SKM-1 (cell line): ENCODE data around the gene EZR.

Experiments used
- DNase-seq: peaks from one replicate; lab custom pipeline; 2025; ENCODE audit not compliant: unreplicated experiment; lab: John Stamatoyannopoulos, UW

Gene EZR

DNA sequence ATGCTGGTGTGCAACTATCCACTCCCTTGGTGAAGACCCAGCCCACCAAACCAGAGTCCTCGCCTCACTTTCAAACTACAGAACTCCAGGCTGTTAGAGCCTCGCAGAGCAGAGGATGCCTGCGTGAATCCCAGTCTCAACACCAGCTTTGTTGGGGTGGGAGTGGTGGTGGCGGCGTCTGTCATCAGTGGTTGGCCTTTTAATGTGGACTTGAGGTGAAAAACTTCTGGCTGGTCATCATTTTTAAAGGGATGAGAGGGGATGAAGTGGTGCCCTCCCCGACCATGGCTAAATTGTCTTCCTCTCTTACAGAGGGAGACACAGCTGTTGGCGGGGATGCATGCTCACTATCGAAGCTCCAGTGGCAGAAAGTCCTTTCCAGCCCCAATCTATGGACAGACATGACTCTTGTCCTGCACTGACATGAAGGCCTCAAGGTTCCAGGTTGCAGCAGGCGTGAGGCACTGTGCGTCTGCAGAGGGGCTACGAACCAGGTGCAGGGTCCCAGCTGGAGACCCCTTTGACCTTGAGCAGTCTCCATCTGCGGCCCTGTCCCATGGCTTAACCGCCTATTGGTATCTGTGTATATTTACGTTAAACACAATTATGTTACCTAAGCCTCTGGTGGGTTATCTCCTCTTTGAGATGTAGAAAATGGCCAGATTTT, 54.9 kb downstream of the EZR start:
- DNase-seq = no peak

DNA sequence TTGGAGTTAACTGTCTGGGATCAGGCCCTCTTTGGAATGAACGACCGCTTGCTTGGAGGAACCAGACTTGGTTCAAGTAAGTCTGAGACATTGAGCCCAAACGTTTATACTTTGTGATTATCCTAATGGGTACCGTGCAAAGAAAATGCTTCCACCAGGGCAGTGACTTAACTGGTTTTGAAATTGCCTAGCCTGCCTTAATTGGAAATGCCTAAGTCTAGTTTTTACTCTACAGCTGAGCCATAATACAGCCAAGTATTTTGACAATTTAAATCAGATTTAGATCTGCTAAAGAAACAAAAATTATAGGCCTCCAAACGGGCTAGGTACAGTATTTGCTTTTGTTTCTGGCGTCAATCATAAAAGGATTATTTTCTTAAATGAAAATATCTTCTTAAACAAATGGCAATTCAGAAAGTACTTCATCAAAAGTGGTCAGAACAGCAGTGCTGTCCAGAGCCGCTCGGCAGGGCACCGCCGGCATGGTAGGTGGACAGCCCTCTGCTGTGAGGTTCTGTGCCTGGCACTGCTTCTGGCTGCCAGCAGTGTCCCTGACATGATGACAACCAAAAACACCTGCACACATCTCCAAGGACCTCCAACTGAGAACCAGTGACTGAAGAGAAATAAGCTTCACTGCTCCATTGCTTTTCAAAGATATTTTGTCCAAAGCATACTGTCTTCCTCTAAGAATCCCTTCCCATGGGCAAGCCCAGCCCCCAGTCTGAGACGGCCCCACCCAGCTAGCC, 55.6 kb downstream of the EZR start:
- no peak for DNase-seq

DNA sequence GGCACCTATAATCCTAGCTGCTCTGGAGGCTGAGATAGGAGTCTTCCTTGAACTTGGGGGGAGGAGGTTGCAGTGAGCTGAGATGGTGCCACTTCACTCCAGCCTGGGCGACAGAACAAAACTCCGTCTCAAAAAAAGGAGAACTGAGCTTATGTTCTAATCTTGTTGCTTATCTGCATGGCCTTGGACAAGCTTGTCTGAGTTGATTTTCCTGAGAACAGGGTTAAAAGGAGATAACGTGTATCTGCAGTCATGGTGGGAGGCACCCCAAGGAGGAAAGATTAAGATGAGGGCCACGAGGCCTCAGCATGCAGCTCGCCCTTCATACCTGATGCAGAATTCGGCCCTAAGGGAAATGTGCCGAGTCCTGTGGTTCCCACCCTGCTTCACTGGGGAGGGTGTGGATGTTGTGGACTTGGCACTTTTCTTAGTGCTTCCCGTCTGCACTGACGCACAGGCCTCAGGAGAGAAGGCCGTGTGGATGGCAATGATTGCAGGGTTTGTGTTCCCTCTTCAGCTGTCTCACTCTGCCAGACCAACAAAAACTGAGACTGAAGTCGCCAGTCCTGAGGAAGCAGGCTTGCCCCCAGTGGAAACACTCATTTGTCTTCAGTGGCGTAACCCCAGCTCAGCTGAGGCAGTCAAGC, 56.3 kb downstream of the EZR start:
- no peak for DNase-seq

DNA sequence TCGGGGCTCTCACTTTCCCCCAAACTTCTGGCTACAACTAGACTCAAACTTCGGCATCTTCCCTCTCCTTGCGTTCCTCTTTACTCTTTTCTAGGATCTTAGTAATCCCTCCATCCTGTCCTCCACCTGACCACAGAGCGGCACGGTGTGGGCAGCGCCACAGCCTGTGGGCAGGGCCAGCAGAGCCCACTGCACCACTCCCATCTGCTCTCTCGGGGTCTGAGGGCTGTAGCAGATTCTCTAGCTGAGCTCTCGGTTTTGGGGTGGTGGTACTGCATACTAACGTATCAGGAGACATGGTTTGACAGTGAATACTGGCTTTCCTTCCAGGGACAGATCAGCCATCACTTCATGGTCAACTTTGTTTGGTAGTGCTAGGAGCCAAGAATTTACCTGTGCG, 57.4 kb downstream of the EZR start:
- no peak for DNase-seq

DNA sequence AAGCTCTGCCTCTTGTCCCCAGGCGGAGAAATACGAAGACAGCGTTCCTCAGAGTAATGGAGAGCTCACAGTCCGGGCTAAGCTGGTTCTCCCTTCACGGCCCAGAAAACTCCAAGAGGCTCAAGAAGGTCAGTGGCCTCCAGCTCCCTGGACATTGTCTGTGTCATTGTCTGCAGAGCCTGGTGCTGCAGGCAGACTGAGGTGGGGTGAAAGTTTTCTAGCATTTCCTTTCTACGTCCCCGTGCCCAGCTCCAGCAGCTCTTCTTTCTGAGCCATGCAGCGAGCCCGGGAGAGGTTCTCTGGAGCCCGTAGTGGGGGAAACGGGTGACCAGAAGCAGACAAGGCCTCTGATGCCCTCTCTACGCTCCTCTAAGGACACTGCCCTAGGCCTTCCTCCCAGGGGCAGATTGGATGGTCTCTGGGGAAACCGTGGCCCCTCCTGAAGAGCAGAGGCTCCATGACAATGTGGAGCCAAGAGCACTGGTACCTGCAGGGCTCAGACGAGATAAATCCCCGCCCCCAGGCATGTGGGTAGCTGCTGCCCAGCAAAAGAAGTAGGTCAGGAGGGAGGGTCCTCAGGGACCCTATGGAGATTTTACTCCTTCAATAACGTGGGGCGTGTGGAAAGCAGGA, 58.4 kb downstream of the EZR start:
- no peak for DNase-seq

DNA sequence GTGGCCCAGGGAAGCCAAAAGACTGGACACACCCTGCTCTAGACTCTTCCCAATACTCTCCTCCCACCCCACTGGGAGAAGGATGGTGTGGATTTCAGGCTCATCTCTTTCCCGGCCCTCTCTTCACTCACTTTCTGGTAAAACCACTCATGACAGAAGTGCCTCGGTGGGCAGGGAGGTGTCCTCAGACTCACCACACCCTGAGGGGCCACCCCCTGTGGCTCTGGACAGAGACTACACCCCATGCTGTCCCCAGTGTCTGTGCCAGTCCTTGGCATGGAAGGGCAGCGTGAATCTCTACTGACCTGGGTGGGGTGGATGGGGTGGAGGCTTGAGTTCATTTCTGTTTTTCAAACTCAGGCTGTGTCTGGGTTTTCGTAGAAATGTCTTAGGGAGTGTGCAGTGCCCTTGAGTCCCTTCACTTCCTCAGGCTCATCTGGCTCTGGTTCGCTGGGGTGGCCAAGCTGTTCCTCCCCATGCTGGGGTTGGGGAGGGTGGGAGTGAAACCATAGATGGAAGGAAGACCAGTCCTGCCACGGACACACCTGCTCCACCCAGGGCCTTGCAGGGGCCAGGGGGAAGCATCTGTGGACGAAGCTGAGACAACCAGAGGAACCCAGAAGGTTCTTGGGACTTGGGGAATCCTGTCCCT, 59.1 kb downstream of the EZR start:
- no peak for DNase-seq

DNA sequence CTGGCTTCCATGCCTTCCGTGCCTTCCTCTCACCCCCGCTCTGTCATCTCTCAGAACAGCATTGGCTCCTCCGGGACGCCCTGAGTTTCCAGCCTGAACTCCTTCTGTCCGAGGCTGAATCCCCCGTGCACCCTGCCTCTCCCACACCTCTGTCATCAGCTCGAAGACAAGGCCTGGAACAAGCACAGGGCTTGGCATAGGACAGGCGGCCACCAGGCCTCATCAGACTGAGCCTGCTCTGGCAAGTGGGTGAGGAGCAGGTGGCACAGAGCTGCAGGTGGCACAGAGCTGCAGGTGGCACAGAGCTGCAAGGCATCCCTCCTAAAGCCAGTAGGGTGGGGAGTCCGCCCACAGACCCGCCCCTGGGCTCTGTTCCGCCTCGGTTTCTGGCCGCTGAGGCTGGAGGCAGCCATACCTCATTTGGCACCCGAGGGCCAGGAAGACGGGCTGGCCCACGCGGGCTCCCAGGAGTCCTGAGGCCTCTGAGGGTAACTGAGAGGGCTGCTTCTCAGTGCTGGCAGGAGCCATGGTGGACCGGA, 60.2 kb downstream of the EZR start:
- DNase-seq = no peak

DNA sequence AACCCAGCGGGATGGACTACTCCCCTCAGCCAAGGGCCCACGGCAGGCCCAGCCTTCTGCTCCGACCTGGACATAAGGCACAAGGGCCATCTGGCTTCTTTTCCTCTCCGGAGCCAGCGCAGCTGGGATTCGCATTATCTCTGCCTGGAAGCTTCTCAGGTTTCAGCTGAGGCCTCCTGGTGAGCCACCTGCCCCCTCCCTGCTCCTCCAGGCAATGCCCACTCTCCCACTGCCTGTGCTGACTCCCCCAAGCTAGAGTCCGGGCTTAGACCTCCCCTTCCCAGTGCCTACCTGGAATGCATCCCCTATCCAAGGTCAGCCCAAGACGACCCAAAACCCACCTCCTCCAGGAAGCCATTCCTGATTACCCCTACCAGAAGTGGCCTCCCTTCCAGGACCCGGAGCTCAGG, 60.7 kb downstream of the EZR start:
- DNase-seq = no peak

DNA sequence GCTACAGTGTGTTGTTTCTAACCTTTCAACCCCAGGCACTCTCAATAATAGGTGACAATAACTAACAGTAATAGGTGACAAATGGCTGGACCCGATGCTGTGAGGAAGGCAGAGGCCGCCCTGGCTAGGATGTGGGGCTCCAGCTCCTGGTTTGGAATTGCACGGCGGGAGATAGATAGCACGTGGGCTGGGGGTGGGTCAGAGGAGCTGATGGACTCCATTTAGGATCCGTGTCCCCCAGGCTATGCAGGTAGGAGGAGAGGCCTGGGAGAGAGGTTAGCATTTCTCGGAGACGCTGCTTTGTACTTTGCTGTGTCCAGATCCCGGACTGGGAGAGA, 61.4 kb downstream of the EZR start:
- DNase-seq = no peak

DNA sequence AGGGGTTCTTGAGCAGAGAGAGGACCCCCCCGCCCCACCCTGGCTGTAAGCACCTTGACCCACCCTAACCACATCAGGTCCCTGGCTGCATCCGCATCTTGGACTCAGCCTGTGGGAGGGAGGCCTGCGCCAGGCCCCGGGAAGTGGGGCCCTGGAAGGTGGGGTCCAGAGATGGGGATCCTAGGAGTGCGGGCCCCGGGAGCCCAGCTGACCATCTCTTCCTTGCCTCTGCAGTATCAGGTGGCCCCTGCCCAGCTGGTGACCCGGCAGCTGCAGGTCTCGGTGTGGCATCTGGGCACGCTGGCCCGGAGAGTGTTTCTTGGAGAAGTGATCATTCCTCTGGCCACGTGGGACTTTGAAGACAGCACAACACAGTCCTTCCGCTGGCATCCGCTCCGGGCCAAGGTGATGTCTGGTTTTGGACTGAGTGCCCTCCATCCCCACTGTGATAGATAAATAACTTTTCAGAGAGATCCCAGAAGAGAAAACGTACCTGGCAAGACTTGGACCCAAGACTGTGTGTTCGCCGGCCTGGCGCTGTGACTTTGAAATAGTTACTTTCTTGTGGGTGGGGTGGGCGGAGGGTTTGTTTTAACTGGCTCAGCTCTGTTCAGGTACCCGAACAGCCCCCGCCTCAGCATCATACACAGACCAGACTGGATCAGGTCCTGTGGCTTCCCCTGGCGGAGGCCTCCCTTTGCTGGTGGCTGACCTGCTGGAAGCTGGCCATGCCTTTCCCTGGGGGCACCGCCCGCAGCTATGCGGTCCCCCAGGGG, 62.0 kb downstream of the EZR start:
- no peak for DNase-seq

DNA sequence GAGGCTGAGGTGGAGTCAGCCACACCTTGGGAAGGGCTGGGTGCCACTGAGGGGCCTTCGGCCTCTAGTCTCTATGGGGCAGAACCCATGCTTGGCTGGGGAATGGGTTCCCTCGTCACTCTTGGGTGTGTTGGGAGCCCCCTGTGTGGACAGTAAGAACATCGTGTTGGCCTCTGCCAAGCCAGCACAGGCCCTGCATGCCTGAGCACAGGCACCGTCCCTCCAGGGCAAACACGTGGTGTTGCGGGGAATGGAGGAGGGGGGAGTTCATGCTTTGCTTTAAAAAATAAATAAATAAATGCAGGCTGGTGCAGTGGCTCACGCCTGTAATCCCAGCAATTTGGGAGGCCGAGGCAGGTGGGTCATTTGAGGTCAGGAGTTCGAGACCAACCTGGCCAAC, 63.0 kb downstream of the EZR start:
- no peak for DNase-seq

DNA sequence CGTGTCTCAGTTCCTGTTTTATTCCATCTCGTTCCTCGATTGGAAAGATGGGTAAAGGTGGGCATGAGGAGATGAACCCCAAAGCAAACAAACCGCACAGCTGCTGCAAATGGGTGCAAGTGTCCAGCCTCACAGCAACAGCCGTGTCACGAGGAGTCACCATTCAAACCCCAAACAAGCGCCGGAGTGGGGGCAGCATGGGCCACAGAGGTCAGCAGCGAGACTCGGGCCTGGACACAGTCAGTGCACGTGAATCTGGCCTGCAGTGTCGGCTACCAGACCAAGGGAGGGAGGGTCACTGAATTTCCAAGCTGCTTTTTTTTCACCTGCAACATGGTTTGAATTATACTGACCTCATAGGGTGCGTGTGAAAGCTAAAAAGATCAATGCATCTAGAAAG, 63.5 kb downstream of the EZR start:
- no peak for DNase-seq

DNA sequence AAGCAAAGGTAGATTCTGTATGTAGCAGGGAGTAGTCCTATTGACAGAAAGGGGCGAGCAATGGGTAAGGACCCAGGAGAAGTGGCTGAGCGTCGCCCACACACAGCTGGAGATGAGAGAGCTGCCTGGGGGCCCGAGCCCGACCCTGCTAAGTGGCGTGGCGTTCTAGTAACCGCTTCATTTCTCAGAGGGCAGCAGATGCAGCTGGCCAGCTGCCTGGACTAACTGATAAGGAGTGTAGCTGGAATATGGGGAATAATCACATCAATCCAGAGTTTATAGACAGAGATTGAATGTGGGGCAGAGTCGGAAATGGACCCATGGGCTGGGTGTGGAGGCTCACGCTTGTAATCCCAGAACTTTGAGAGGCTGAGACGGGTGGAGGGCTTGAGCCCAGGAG, 64.4 kb downstream of the EZR start:
- DNase-seq = no peak

DNA sequence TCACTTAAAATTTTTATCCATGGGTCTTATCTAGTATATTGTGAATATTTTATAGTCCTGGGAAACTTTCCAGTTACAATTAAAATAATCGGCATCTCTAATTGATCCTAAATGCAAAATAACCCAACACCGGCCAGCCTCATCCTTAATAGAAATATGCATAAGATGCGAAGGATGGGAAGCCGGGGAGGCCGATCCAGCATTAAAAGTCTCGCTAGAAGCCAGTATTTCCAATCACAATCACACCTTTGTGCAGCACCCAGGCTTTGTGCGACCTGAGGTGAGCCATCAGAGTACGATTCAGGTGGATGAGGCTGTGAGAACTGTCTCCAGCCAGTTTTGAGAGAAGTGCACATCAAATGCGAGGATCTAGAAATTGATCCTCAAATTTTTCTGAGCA, 65.4 kb downstream of the EZR start:
- DNase-seq = no peak

DNA sequence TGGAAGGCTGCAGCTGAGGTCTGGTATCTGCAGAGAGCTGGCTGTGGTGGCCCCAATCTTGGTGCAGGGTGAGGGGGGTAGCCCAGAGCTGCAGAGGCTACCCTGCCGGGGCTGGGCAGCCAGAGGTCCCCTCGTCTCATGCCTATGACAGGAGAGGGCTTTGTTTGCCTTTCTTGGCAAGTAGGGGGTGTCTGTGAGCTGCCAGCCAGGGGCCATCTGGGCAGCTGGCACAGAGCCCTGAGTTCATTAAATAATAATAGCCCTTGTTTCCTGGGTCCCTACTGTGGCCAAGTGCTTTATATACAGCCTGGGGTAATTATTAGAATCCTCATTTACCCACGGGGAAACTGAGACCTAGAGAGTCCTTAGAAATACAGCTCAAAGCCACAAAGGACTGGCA, 66.6 kb downstream of the EZR start:
- DNase-seq = no peak

DNA sequence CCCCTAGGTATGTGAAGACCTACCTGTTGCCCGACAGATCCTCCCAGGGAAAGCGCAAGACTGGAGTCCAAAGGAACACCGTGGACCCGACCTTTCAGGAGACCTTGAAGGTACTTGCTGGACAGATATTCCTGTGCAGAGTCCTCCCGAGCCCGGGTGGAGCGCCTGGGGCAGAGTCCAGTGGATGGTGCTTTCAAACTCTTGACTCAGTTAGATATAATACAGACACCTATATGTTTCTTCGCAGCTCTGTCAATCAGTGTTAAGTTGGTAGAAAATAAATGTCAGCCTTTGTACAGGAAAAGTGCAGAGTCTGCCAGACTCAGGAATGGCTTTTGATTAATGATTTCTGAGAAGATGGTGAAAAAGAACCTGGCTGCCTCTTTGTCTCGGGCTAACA, 67.2 kb downstream of the EZR start:
- DNase-seq = no peak

DNA sequence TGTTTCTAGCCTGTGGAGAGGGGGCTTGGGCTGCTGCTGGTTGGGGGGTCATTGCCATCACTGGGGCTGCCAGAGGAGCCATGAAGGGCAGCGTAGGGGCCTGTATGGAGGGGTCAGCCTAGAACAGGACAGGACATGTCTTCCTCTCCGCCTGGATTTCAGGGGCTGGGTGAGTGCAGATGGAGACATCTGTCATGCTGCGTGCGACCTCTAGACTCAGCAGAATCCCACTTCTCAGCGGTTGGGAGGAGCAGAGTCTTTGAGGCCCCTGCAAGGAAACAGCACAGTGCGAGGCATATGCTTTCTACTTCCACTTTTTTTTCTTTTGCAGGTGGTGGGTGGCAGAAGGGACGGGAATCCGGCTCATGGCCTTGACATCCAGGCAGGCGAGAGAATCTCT, 67.9 kb downstream of the EZR start:
- no peak for DNase-seq

DNA sequence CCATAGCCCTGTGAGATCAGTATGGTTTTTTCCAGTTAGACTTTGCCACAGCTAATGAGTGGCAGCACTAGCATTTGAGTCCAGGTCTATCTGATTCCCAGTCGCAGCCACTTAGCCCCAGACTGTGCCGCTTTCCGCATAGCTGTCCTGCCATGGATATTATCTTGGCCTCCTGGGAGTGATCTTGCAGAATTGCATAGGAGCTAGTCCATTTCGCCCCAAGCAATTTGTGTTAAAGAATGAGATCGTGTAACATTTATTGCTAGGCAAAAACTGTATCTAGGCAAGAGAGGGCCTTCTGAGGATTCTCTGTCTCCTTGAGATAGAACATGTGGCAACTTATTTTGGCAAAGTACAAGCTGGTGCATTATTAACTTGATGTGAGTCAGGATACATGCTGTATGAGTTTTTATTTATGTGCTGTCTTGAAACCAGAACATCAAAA, 74.2 kb downstream of the EZR start:
- no peak for DNase-seq

DNA sequence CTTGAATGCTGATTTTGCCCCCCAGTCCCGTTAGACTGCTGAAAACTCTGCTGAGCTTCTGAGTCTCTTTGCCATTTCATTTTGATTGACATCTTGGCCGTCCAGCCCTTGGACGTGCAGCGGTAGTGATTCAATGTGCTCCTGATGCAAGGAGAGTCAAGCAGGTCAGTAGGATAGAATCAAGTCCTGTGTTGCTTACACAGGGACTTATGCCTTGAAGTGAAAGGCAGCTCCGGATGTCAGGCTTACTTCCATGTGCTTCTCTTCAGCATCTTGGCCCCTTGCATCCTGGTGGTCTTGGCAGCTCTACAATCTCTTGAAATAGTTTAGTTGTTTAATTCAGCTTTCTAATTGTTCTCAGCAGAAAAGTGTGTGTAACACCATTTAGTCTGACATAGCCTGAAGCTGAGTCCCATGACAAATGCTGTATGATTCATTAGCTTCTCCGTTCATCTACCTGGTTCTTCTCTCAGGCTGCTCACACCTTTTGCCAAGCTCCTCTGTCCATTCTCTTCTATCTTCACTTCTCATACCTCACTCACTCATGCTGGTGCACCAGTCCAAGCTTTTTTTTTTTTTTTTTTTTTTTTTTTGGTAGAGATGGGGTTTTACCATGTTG, 76.0 kb downstream of the EZR start:
- no peak for DNase-seq

DNA sequence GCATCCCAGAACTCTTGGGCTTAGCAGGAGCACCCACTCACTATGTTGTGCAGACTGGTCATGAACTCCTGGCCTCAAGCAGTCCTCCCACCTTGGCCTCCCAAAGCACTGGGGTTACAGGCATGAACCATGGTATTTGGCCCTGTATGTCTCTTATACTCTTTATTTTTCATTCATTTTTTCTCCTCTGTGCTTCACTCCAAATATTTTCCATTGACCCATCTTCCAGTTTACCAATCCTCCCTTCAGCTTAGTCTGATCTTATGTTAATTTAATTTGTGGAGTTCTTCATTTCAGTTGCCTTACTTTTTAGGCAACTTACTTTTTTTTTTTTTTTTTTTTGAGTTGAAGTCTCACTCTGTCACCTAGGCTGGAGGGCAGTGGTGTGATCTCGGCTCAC, 79.5 kb downstream of the EZR start:
- no peak for DNase-seq
